AML-193 (cell line): Measurements from ENCODE around the gene KRT9.
A peak's percentile ranks its signal among the peaks of the same experiment; 100 is the strongest.
"Not testable (repeated sequence)": the region's sequence is repeated elsewhere in the genome, so short reads cannot be mapped to it uniquely, and the experiment has no call there.

Experiments used
- DNase-seq, 2 experiments: peaks; one replicate each; lab custom pipeline; 2025; lab: John Stamatoyannopoulos, UW

Gene KRT9

GRCh38 chr17:41547378-41547841, 24.4 kb downstream of the KRT9 start:
- DNase-seq = no peak

GRCh38 chr17:41546819-41547218, 25.0 kb downstream of the KRT9 start:
- no peak for DNase-seq

- DNase-seq = no peak
Measured at GRCh38 chr17:41545829-41546410, 25.9 kb downstream of the KRT9 start.

- no peak for DNase-seq
Measured at GRCh38 chr17:41544935-41545334, 26.9 kb downstream of the KRT9 start.

- no peak for DNase-seq
Measured at GRCh38 chr17:41544491-41544892, 27.4 kb downstream of the KRT9 start.

- DNase-seq = not testable (repeated sequence)
Measured at GRCh38 chr17:41542786-41543185, 29.1 kb downstream of the KRT9 start.

GRCh38 chr17:41542357-41542756, 29.5 kb downstream of the KRT9 start:
- no peak for DNase-seq

GRCh38 chr17:41540921-41541625, 30.8 kb downstream of the KRT9 start:
- no peak for DNase-seq

GRCh38 chr17:41539979-41540701, 31.7 kb downstream of the KRT9 start:
- DNase-seq = no peak

GRCh38 chr17:41539071-41539492, 32.8 kb downstream of the KRT9 start:
- DNase-seq = no peak

GRCh38 chr17:41538565-41538991, 33.3 kb downstream of the KRT9 start:
- no peak for DNase-seq

GRCh38 chr17:41537990-41538389, 33.9 kb downstream of the KRT9 start:
- DNase-seq = peak; percentile 8 to 9

- no peak for DNase-seq
Measured at GRCh38 chr17:41537614-41537954, 34.3 kb downstream of the KRT9 start.

- no peak for DNase-seq
Measured at GRCh38 chr17:41536741-41537613, 34.9 kb downstream of the KRT9 start.

GRCh38 chr17:41535764-41536481, 35.9 kb downstream of the KRT9 start:
- DNase-seq = no peak

- DNase-seq = no peak
Measured at GRCh38 chr17:41534899-41535546, 36.8 kb downstream of the KRT9 start.

- DNase-seq = no peak
Measured at GRCh38 chr17:41533613-41534012, 38.2 kb downstream of the KRT9 start.

GRCh38 chr17:41532947-41533570, 38.8 kb downstream of the KRT9 start:
- no peak for DNase-seq

- DNase-seq = no peak
Measured at GRCh38 chr17:41531993-41532392, 39.9 kb downstream of the KRT9 start.
